Upper lobe of left lung (tissue), 4 donors: ENCODE data around the gene TSACC.

Experiments used
- CTCF ChIP-seq, 6 experiments: fragments of 450-650 bp in 4 of 6; fragments of 200-600 bp in 2 of 6; sonication (generic) in 2 of 6; IDR thresholded peaks; one replicate each; pipeline ENCODE4 v1.5.1; 2016 to 2019; ENCODE audit warnings: antibody characterized with exemption in 6 of 6
- POLR2A ChIP-seq, 4 donors: fragments of 450-650 bp; IDR thresholded peaks; one replicate each; pipeline ENCODE4 v1.5.1; 2016 to 2017; ENCODE audit warnings: antibody characterized with exemption in 4 of 4, mild to moderate bottlenecking in 2 of 4

- TF ChIP-seq POLR2A (IDR thresholded peaks at IDR 0.05) = no peak
- TF ChIP-seq CTCF (IDR thresholded peaks at IDR 0.05) = peak in 4 of 6 experiments; percentile 21 to 33 (median 24)
Observed at GRCh38 chr1:156319664-156320063, 18.7 kb upstream of the TSACC start.
